HEK293 (cell line): ENCODE measurements around the gene MBP.

Experiments used
- CTCF ChIA-PET: fragments of 350-600 bp; formaldehyde crosslinking; extraction: SDS; loops from one replicate; lab custom pipeline; 2021; ENCODE audit warnings: antibody characterized with exemption; lab: Yijun Ruan, JAX
- POLR2A ChIA-PET: fragments of 300-600 bp; formaldehyde crosslinking; extraction: SDS; loops from one replicate; lab custom pipeline; 2020; ENCODE audit warnings: antibody characterized with exemption, inconsistent platforms; lab: Yijun Ruan, JAX
- H3K27ac ChIP-seq: fragments of 200-500 bp; sonication (Bioruptor generic); 2 replicates; pipeline ENCODE4 v1.5.1; 2014; ENCODE audit warnings: low read depth, low read length, control low read depth, inconsistent platforms; ENCODE audit errors: extremely low read depth
- H3K36me3 ChIP-seq, 2 experiments: fragments of 200-500 bp in 1 of 2; sonication (Bioruptor generic) in 1 of 2; 1 replicate in 1 of 2; 2 replicates in 1 of 2; pipeline ENCODE4 v1.5.1; 2014 to 2017; ENCODE audit warnings: inconsistent platforms in 2 of 2, low read length in 2 of 2; ENCODE audit not compliant: control insufficient read depth in 2 of 2, insufficient read depth in 1 of 2
- H3K4me1 ChIP-seq: fragments of 200-500 bp; sonication (Bioruptor generic); 2 replicates; pipeline ENCODE4 v1.5.1; 2014; ENCODE audit warnings: mild to moderate bottlenecking, low read length, inconsistent platforms; ENCODE audit not compliant: control insufficient read depth, insufficient read depth
- H3K4me3 ChIP-seq: 2 replicates; pipeline ENCODE4 v1.5.1; 2011; ENCODE audit warnings: low read depth, mild to moderate bottlenecking, control low read depth, low read length, moderate library complexity
- H3K9me3 ChIP-seq: fragments of 200-500 bp; sonication (Bioruptor generic); 2 replicates; pipeline ENCODE4 v1.5.1; 2014; ENCODE audit warnings: low read depth, low read length, inconsistent platforms; ENCODE audit not compliant: control insufficient read depth, insufficient read depth
- GLIS1 ChIP-seq: fragments of 450-650 bp; formaldehyde crosslinking; IDR thresholded peaks from 2 replicates; pipeline ENCODE4 v1.5.1; 2016; ENCODE audit warnings: missing biosample characterization, missing genetic modification characterization
- HIC1 ChIP-seq: fragments of 450-650 bp; formaldehyde crosslinking; IDR thresholded peaks from 2 replicates; pipeline ENCODE4 v1.5.1; 2016; ENCODE audit warnings: missing biosample characterization, missing genetic modification characterization
- PATZ1 ChIP-seq: fragments of 450-650 bp; formaldehyde crosslinking; IDR thresholded peaks from 2 replicates; pipeline ENCODE4 v1.5.1; 2016; ENCODE audit warnings: missing biosample characterization, missing genetic modification characterization
- RBAK ChIP-seq: fragments of 450-650 bp; formaldehyde crosslinking; IDR thresholded peaks from 2 replicates; pipeline ENCODE4 v1.5.1; 2016; ENCODE audit warnings: missing biosample characterization, missing genetic modification characterization
- REPIN1 ChIP-seq: fragments of 450-650 bp; formaldehyde crosslinking; IDR thresholded peaks from 2 replicates; pipeline ENCODE4 v1.5.1; 2017; ENCODE audit warnings: missing biosample characterization, missing genetic modification characterization, low read depth
- REST ChIP-seq: fragments of 450-650 bp; formaldehyde crosslinking; IDR thresholded peaks from 2 replicates; pipeline ENCODE4 v1.5.1; 2016; ENCODE audit warnings: missing biosample characterization, missing genetic modification characterization
- ZFHX2 ChIP-seq: fragments of 450-650 bp; formaldehyde crosslinking; conservative IDR thresholded peaks from 2 replicates; pipeline ENCODE4 v1.5.1; 2016; ENCODE audit warnings: missing biosample characterization, missing genetic modification characterization
- ZIC2 ChIP-seq: fragments of 450-650 bp; formaldehyde crosslinking; IDR thresholded peaks from 2 replicates; pipeline ENCODE4 v1.5.1; 2016; ENCODE audit warnings: missing biosample characterization, missing genetic modification characterization
- ZNF341 ChIP-seq: fragments of 450-650 bp; formaldehyde crosslinking; IDR thresholded peaks from 2 replicates; pipeline ENCODE4; 2016; ENCODE audit warnings: low read depth, missing biosample characterization, missing genetic modification characterization
- ZNF621 ChIP-seq: fragments of 450-650 bp; formaldehyde crosslinking; IDR thresholded peaks from 2 replicates; pipeline ENCODE4 v1.5.1; 2017; ENCODE audit warnings: missing biosample characterization, missing genetic modification characterization

Gene MBP

GRCh38 chr18:77079954-77080682, 52.5 kb downstream of the MBP start:
- H3K9me3 ChIP-seq = no peaks in the 10 kb centered on the region
- TF ChIP-seq PATZ1 (tag by site-specific recombination) (no peak), REPIN1 (tag by site-specific recombination) (no peak), RBAK (no peak), ZFHX2 (tag by site-specific recombination) (no peak)
- H3K4me1 ChIP-seq = no peaks in the 10 kb centered on the region
- H3K4me3 ChIP-seq = no peak overlapping the region
- ChIA-PET CTCF (interaction anchor here (0.7 kb wide), 1 partner anchor 18 kb away, joined by 3 read pairs; no protein-coding TSS in a partner anchor), POLR2A (no interaction called here)
- H3K36me3 ChIP-seq = no peaks in the 10 kb centered on the region
- no peak overlapping the region for H3K27ac ChIP-seq

GRCh38 chr18:77079088-77079487, 53.5 kb downstream of the MBP start:
- Histone ChIP-seq H3K27ac (no peak overlapping the region), H3K36me3 (no peaks in the 10 kb centered on the region), H3K4me1 (no peaks in the 10 kb centered on the region), H3K9me3 (no peaks in the 10 kb centered on the region), H3K4me3 (no peak overlapping the region)
- POLR2A ChIA-PET = no interaction called here
- CTCF ChIA-PET = interaction anchor here (1.1 kb wide), 1 partner anchor 18 kb away, joined by 4 read pairs; no protein-coding TSS in a partner anchor
- TF ChIP-seq HIC1 (tag by site-specific recombination) (0 out of 2 replicates have a peak, but pooled peaks have one; percentile 15), ZNF621 (tag by site-specific recombination) (no peak)

- Histone ChIP-seq H3K36me3 (no peaks in the 10 kb centered on the region), H3K4me1 (no peaks in the 10 kb centered on the region), H3K4me3 (no peak overlapping the region), H3K27ac (no peak overlapping the region), H3K9me3 (no peaks in the 10 kb centered on the region)
- POLR2A ChIA-PET = no interaction called here
- CTCF ChIA-PET = interaction anchor here (0.7 to 1.1 kb wide), 2 partner anchors 9 to 17 kb away, joined by 3 to 4 read pairs; no protein-coding TSS in a partner anchor
- peak; percentile 88 for TF ChIP-seq ZIC2 (tag by site-specific recombination)
- TF ChIP-seq REST (tag by site-specific recombination) = no peak
- TF ChIP-seq GLIS1 = peak; percentile 28; the same call in 1 of the 2 replicates
- TF ChIP-seq ZNF341 = no peak
These were observed 53.9 kb downstream of the MBP start for GRCh38 chr18:77078690-77079070.
